ENCODE results near the gene AQP11.
A peak's percentile ranks its signal among the peaks of the same experiment; 100 is the strongest.
"Not testable (repeated sequence)": the region's sequence is repeated elsewhere in the genome, so short reads cannot be mapped to it uniquely, and the experiment has no call there.

AQP11 gene

GRCh38 chr11:77590194-77590782 lies 535 bp downstream of the AQP11 start:
- DNase-seq (ENCODE audit: insufficient read length, low spot score) (no peak), FAIRE-seq (no peak)

DNA sequence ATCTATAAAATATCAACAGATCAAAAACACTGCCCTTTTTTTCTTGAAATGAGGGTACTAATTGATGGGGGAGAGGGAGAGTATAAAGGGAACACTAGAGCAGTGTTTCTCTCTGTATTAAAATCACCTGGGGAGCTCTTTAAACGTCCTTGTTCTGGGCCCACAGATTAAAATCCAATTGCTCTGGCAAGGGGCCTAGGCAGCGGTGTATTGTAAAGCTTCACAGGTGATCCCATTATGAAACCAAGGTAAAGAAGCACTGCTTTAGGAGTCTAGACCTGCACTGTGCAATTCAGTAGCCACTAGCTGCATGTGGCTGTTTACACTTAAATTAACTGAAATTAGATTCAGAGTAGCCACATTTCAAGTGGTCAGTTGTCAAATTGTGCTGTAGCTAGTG lies 3.0 kb downstream of the AQP11 start:
- no peak for FAIRE-seq
- no peak for DNase-seq (ENCODE audit: insufficient read length, low spot score)

DNA sequence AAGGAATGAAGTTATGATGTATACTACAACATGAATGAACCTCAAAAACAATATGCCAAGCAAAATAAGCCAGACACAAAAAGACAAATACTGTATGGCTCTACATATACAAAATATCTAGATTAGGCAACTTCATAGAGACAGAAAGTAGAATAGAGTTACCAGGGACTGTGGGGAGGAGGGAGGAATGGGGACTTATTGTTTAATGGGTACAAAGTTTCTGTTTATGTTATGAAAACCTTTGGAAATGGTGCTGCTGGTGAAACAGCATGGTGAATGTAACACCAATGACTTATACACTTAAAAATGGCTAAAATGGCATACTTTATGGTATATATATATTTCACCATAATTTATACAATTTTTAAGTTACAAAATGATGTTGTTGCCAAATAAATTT lies 4.1 kb downstream of the AQP11 start:
- no peak for DNase-seq (ENCODE audit: insufficient read length, low spot score)
- FAIRE-seq: no peak

- FAIRE-seq: no peak
- no peak for DNase-seq (ENCODE audit: insufficient read length, low spot score)
These were observed 6.9 kb downstream of the AQP11 start for GRCh38 chr11:77596626-77597025.

DNA sequence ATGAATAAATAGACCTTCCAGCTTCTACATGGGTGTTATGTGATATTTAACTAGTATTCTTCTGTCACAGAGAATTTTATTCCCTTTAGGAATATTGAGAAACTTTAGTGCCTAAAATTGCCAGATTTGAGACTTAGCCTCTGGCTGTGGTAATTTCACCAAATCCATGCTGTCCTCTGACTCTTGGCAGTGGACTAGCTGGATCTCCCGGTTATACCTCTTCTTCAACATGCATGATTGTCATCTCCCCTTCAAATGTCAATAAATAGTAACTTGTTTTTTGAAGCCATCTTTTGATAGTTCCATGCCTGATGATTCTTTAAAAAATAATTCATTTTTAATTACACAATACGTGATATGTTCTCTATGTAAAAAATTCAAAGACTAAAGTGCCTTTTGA lies 8.4 kb downstream of the AQP11 start:
- DNase-seq (ENCODE audit: insufficient read length, low spot score) (no peak), FAIRE-seq (no peak)

GRCh38 chr11:77602381-77603088 lies 12.8 kb downstream of the AQP11 start:
- FAIRE-seq: no peak
- DNase-seq (ENCODE audit: insufficient read length, low spot score): no peak

GRCh38 chr11:77604281-77604680 lies 14.5 kb downstream of the AQP11 start:
- FAIRE-seq: no peak

DNA sequence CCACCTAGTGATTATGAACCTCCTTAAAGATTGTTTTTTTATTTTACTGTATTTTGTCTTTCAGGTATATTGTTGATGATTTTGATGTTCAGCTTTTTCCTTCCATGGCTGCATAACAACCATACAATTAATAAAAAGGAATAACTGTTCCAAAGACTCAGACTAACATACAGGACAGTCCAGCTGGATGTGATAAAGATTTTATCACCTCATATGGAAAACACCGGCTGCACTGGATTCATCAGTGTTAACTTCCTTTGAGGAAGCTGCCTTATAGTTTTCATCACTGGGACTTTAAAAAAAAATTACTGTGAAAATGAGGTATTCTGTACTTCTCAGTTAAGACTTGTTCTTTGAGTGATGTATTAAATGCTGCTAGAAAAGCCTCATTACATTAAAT lies 19.5 kb downstream of the AQP11 start:
- FAIRE-seq (no peak), DNase-seq (ENCODE audit: insufficient read length, low spot score) (no peak)

More at GRCh38 chr11:77604281-77604680, 14.5 kb downstream of the AQP11 start:
- DNase-seq (ENCODE audit: insufficient read length, low spot score): no peak

DNA sequence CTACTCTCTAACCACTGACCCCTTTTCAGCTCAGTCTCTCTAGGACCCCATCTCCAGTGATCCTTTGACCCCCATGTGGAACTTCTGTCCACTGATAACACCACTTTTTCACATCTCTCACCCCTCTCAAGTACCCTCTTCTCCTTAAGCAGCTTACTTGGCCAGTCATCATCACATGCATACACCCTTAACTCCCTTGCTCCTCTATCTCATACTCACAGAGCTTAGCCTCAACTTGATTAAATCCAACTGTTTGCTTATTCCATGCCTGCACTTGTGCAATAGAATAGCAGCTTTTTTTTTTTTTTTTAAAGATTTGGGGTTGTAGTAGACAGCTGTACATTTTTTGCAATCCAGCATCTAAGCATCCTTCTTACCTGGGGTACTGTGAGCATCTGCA lies 22.2 kb downstream of the AQP11 start:
- DNase-seq (ENCODE audit: insufficient read length, low spot score): no peak
- FAIRE-seq: no peak

DNA sequence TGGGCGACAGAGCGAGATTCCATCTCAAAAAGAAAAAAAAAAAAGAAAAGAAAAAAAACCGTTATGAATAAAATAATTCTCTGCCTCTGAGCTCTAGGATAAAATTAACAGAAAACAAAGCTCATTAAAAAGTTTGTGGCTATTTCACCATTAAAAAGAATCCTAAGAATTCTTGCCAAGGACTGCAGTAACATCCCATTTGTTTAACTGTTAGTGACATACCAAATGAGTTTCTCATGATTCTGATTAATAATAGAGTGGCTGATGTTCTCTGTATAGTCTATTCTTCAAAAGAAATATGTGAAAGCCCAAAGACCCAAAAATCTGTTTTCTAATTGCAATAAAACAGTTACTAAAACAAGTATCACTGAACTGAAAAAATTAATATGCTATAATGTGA lies 28.1 kb downstream of the AQP11 start:
- DNase-seq (ENCODE audit: insufficient read length, low spot score): no peak
- no peak for FAIRE-seq

GRCh38 chr11:77619576-77620198 lies 29.9 kb downstream of the AQP11 start:
- DNase-seq (ENCODE audit: insufficient read length, low spot score): no peak
- FAIRE-seq: peak; percentile 82

- FAIRE-seq (no peak), DNase-seq (ENCODE audit: insufficient read length, low spot score) (no peak)
These were observed 40.5 kb downstream of the AQP11 start for GRCh38 chr11:77630157-77630710.

DNA sequence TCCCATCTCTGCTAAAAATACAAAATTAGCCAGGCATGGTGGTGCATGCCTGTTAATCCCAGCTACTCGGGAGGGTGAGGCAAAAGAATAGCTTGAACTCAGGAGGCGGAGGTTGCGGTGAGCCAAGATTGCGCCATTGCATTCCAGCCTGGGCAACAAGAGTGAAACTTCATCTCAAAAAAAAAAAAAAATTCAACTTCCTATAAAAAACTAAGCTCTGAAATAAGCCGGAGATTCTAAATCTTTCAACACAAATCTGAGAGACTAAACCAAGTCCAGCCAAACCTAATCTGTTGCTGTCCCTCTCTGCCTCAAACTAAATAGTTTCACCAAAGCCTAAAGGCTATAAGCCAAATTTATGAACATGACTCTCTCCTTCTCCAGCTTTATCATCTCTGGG lies 44.2 kb downstream of the AQP11 start:
- not testable (repeated sequence) for FAIRE-seq; DNase-seq (ENCODE audit: insufficient read length, low spot score)

DNA sequence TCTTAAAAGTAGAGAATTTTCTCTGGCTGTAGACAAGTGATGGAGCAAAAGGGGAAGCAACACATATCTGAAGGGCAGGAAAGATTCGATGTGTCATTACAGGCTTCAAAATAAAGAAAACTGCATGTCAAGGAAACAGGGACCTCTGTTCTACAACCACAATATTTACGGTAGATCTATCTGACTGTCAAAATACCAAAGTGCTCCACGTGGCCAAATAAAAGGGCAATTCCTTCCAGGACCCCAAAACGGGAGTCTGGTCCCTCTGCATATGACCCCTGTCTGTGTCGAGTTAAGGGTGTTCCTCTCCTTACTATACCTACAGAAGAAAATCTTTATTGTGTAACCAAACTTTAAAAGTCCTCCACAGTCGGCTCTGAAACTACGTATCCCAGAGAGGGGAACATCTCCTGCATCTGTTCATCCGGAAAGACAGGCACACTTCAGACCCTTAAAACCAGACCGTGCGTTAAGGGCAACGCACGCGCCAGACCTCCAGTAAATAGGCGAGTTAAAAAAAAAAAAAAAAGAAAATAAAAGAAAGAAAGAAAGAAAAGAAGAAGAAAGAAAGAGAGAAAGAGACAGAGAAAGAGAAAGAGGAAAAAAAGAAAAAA lies 47.1 kb downstream of the AQP11 start:
- no peak for FAIRE-seq
- no peak for DNase-seq (ENCODE audit: insufficient read length, low spot score)

GRCh38 chr11:77637345-77638165 lies 47.8 kb downstream of the AQP11 start, which contains the start of gene CLNS1A:
TSS of gene CLNS1A (minus strand) at chr11:77637794. CDS start at chr11:77637714, 80 bp downstream.
- DNase-seq (ENCODE audit: insufficient read length, low spot score): peak; percentile 56
- peak; percentile 95 for FAIRE-seq

DNA sequence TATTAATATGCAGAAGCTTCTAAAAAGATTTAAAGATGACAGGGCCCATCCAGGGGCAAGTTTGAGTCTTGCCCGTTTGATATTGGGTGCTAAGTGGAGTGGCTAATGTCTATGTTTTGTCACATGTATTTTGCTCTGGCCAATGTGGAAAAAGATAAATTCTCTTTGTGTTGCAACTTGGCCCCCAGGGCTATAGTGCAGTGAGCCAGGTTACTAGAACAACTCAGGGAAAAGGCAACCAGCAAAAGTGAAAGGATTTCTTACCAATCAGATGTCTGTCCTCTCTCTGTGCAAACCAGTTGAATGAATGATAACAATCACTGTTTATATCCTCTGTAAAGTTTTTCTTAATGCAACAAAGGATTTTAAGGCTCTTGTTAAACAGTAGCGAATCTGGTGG lies 52.5 kb downstream of the AQP11 start:
- no peak for FAIRE-seq
- DNase-seq (ENCODE audit: insufficient read length, low spot score): no peak

GRCh38 chr11:77644887-77645286 lies 55.1 kb downstream of the AQP11 start:
- FAIRE-seq: no peak

GRCh38 chr11:77647654-77648305 lies 58.0 kb downstream of the AQP11 start:
- no peak for FAIRE-seq

More at GRCh38 chr11:77644887-77645286, 55.1 kb downstream of the AQP11 start:
- no peak for DNase-seq (ENCODE audit: insufficient read length, low spot score)

DNA sequence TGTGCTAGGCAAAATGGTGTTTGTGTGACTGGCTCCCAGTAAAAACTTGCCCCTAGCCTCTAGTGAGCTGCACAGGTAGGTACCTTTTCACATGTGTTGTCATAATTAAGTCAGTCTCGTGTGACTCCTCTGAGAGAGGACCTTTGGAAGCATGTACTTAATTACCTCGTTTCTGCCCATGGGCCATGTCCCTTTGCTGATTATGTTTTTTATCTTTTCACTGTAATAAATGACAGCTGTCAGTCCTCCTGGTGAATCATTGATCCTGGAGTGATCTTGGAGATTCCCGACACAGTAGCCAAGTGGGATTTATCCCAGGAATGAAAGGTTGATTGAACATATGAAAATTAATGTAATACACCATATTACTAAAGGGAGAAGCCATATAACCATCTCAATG lies 60.4 kb downstream of the AQP11 start:
- no peak for DNase-seq (ENCODE audit: insufficient read length, low spot score)
- FAIRE-seq: no peak

More at GRCh38 chr11:77647654-77648305, 58.0 kb downstream of the AQP11 start:
- no peak for DNase-seq (ENCODE audit: insufficient read length, low spot score)

Measured in GM19239 (cell line).